ENCODE measurements around the gene TTLL3.
"Not testable (repeated sequence)": the region's sequence is repeated elsewhere in the genome, so short reads cannot be mapped to it uniquely, and the experiment has no call there.

Gene TTLL3

DNA sequence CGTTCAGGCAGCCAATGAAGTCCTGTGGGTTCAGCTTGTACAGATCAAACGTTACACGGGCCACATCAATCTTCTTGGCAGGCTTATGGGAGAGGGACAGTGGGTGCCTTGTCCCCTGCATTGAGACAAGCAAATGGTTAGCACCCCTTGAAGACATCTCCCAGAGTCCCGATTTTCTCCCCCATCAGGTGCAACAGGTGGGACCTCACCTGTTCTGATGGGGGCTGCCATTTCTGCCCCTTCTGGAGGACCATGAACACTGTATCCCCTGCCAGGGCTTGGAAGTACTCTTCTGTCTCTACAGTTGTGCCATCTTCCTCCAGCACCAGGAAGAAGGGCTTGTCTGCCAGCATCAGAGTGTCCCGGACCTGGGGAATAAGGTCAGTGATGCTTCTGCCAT, 59.9 kb downstream of the TTLL3 start:
- DNase-seq (ENCODE audit: low spot score) = no peak

DNA sequence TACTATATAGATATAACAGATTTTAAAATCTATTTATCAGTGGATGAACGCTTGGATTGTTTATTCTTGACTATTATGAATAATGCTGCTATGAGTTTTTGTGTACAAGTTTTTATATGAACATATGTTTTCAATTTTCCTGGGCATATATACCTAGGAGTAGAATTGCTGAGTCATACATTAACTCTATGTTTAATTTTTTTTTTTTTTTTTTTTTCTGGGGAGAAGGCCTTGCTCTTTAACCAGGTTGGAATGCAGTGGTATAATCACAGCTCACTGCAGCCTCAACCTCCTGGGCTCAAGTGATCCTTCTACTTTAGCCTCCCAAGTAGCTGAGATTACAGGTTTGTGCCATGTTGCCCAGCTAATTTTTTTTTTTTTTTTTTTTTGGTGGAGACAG, 60.9 kb downstream of the TTLL3 start:
- no peak for DNase-seq (ENCODE audit: low spot score)

DNA sequence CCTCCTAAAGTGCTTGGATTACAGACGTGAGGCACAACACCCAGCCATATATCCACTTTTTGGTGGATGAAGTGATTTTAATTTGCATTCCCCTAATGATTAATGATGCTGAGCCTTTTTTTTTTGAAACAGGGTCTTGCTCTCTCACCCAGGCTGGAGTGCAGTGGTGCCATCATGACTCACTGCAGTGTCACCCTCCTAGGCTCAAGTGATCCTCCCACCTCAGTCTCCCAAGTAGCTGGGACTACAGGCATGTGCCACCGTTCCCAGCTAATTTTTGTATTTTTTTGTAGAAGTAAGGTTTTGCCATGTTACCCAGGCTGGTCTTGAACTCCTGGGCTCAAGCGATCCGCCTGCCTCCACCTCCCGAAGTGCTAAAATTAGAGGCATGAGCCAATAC, 62.0 kb downstream of the TTLL3 start:
- not testable (repeated sequence) for DNase-seq (ENCODE audit: low spot score)

- DNase-seq (ENCODE audit: low spot score) = no peak
Measured at GRCh38 chr3:9875448-9875847, 65.4 kb downstream of the TTLL3 start.

- not testable (repeated sequence) for DNase-seq (ENCODE audit: low spot score)
Measured at GRCh38 chr3:9876255-9876654, 66.2 kb downstream of the TTLL3 start.

GRCh38 chr3:9876991-9877390, 66.9 kb downstream of the TTLL3 start:
- no peak for DNase-seq (ENCODE audit: low spot score)

DNA sequence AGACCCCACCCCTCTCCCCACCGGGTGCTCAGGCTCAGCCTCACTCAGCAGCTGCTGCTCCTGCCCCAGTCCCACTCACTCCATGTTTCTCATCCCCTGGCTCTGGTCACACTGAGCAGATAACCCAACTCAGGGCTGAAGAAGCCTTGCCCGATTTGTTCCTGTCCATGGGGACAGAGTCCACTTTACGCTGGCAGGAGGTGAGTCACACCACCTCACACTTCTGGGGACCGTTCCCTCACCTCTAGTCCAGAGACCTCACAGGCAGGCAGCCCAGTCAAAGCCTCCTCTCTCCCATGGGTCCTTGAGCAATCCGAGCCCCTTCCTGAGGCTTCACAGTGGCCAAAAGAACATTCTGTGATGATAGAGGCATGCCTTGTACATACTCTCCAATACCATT, 68.6 kb downstream of the TTLL3 start:
- no peak for DNase-seq (ENCODE audit: low spot score)

DNA sequence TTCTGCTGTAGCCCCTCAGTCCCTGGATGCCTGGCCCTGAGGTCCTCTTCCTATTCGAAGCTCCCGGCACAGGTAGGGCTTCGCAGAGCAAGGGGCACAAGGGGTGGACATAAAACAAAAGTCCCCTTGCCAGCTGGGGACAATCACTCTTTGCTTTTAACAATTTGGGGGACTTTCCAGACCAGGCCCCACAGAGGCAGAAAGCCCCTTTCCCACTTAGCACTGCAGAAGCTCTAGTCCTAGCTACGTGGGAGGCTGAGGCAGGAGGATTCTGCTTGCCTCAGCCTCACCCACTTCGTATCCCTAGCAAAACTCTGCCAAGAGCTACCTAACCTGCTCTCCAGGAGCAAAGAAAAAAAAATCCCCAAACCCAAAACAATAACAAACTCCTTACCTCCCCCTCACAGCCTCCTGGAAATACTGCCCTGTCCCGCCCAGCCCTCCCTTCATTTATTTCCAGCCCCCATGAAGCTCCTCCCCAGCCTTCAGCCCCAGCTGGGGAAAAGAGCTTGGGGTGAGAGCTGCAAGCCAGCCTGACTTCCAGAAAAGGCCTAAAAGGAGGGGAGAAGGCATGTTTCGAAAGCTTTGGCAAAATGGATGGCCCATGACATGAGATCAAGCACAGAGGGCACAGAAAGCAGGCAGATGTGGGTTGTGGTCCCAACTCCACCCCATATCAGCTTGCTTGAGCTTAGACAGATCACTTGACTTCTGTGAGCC, 69.9 kb downstream of the TTLL3 start, which contains the start of gene CIDEC:
CIDEC (minus strand) TSS at position 424 of the 720 bp plus-strand sequence. CDS start 1,767 bp downstream, outside the sequence.
- no peak for DNase-seq (ENCODE audit: low spot score)

GRCh38 chr3:9881441-9881840, 71.4 kb downstream of the TTLL3 start:
- no peak for DNase-seq (ENCODE audit: low spot score)

GRCh38 chr3:9883706-9884554, 73.9 kb downstream of the TTLL3 start:
- no peak for DNase-seq (ENCODE audit: low spot score)

GRCh38 chr3:9884555-9885165, 74.6 kb downstream of the TTLL3 start:
- peak; percentile 86 for DNase-seq (ENCODE audit: low spot score)
